ENCODE data around the gene JPT1. TPM values are rescaled to one million over a fixed set of nuclear protein-coding genes. Genes with fewer than 3 reads are reported as not detected.

The JPT1 gene
- total RNA-seq, 1 experiment from 2014 or later, result 341 TPM

DNA sequence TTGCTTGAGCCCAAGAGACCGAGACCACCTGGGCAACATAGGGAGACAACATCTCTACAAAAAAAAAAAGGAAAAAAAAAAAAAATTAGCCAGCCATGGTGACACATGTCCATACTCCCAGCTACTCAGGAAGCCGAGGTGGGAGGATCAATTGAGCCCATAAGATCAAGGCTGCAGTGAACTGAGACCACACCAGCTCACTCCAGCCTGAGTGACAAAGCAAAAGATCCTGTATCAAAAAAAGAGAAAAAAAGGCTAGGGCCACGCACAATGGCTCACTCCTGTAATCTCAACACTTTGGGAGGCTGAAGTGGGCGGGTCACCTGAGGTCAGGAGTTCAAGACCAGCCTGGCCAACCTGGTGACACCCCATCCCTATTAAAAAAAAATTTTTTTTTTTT is 14.7 kb upstream of the JPT1 start:
- no peak for DNase-seq (ENCODE audit: low spot score)
- Mint-ChIP-seq H3K27me3 (ENCODE audit: low read depth) (no peaks in the 10 kb centered on the region), H3K9me3 (no peaks in the 10 kb centered on the region), H3K36me3 (peaks cover 52% of the 10 kb centered on the region), H3K4me1 (no peaks in the 10 kb centered on the region), H3K27ac (no peak overlapping the region), H3K4me3 (no peak overlapping the region)
- no peak for ATAC-seq
- CTCF ChIA-PET, result interaction anchor here (0.6 kb wide), 2 partner anchors 41 to 111 kb away, joined by 3 read pairs; no protein-coding TSS in a partner anchor
- POLR2A ChIA-PET, result interaction anchor here (0.8 kb wide), 1 partner anchor 14 kb away, joined by 3 read pairs; no protein-coding TSS in a partner anchor
- TF ChIP-seq, protein P1, sequence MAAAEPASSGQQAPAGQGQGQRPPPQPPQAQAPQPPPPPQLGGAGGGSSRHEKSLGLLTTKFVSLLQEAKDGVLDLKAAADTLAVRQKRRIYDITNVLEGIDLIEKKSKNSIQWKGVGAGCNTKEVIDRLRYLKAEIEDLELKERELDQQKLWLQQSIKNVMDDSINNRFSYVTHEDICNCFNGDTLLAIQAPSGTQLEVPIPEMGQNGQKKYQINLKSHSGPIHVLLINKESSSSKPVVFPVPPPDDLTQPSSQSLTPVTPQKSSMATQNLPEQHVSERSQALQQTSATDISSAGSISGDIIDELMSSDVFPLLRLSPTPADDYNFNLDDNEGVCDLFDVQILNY (CRISPR knock-in tag; IDR thresholded peaks at IDR 0.05), result no peak
- TF ChIP-seq, protein P2, sequence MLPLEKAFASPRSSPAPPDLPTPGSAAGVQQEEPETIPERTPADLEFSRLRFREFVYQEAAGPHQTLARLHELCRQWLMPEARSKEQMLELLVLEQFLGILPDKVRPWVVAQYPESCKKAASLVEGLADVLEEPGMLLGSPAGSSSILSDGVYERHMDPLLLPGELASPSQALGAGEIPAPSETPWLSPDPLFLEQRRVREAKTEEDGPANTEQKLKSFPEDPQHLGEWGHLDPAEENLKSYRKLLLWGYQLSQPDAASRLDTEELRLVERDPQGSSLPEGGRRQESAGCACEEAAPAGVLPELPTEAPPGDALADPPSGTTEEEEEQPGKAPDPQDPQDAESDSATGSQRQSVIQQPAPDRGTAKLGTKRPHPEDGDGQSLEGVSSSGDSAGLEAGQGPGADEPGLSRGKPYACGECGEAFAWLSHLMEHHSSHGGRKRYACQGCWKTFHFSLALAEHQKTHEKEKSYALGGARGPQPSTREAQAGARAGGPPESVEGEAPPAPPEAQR (CRISPR knock-in tag; IDR thresholded peaks at IDR 0.05), result no peak
- TF ChIP-seq ZNF317 (CRISPR knock-in tag; IDR thresholded peaks at IDR 0.05; ENCODE audit: borderline replicate concordance, low read depth) (no peak), IRF2 (CRISPR knock-in tag; IDR thresholded peaks at IDR 0.05; ENCODE audit: borderline replicate concordance, low read depth) (no peak), MYBL2 (CRISPR knock-in tag; IDR thresholded peaks at IDR 0.05) (no peak), GABPB1 (CRISPR knock-in tag; IDR thresholded peaks at IDR 0.05) (no peak), FOXP1 (CRISPR knock-in tag; IDR thresholded peaks at IDR 0.05; ENCODE audit: borderline replicate concordance) (no peak), ZNF671 (CRISPR knock-in tag; IDR thresholded peaks at IDR 0.05) (no peak), ZNF263 (CRISPR knock-in tag; IDR thresholded peaks at IDR 0.05; ENCODE audit: low read depth) (no peak), JAZF1 (CRISPR knock-in tag; IDR thresholded peaks at IDR 0.05) (no peak), FOXK1 (CRISPR knock-in tag; IDR thresholded peaks at IDR 0.05) (no peak)
- TF ChIP-seq, protein P3, sequence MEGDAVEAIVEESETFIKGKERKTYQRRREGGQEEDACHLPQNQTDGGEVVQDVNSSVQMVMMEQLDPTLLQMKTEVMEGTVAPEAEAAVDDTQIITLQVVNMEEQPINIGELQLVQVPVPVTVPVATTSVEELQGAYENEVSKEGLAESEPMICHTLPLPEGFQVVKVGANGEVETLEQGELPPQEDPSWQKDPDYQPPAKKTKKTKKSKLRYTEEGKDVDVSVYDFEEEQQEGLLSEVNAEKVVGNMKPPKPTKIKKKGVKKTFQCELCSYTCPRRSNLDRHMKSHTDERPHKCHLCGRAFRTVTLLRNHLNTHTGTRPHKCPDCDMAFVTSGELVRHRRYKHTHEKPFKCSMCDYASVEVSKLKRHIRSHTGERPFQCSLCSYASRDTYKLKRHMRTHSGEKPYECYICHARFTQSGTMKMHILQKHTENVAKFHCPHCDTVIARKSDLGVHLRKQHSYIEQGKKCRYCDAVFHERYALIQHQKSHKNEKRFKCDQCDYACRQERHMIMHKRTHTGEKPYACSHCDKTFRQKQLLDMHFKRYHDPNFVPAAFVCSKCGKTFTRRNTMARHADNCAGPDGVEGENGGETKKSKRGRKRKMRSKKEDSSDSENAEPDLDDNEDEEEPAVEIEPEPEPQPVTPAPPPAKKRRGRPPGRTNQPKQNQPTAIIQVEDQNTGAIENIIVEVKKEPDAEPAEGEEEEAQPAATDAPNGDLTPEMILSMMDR (IDR thresholded peaks at IDR 0.05), result no peak
- TF ChIP-seq, protein P4, sequence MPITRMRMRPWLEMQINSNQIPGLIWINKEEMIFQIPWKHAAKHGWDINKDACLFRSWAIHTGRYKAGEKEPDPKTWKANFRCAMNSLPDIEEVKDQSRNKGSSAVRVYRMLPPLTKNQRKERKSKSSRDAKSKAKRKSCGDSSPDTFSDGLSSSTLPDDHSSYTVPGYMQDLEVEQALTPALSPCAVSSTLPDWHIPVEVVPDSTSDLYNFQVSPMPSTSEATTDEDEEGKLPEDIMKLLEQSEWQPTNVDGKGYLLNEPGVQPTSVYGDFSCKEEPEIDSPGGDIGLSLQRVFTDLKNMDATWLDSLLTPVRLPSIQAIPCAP (CRISPR knock-in tag; IDR thresholded peaks at IDR 0.05), result no peak
- TF ChIP-seq, protein P5, sequence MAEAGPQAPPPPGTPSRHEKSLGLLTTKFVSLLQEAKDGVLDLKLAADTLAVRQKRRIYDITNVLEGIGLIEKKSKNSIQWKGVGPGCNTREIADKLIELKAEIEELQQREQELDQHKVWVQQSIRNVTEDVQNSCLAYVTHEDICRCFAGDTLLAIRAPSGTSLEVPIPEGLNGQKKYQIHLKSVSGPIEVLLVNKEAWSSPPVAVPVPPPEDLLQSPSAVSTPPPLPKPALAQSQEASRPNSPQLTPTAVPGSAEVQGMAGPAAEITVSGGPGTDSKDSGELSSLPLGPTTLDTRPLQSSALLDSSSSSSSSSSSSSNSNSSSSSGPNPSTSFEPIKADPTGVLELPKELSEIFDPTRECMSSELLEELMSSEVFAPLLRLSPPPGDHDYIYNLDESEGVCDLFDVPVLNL (CRISPR knock-in tag; IDR thresholded peaks at IDR 0.05; ENCODE audit: borderline replicate concordance, low read depth), result no peak
- TF ChIP-seq, protein P6, sequence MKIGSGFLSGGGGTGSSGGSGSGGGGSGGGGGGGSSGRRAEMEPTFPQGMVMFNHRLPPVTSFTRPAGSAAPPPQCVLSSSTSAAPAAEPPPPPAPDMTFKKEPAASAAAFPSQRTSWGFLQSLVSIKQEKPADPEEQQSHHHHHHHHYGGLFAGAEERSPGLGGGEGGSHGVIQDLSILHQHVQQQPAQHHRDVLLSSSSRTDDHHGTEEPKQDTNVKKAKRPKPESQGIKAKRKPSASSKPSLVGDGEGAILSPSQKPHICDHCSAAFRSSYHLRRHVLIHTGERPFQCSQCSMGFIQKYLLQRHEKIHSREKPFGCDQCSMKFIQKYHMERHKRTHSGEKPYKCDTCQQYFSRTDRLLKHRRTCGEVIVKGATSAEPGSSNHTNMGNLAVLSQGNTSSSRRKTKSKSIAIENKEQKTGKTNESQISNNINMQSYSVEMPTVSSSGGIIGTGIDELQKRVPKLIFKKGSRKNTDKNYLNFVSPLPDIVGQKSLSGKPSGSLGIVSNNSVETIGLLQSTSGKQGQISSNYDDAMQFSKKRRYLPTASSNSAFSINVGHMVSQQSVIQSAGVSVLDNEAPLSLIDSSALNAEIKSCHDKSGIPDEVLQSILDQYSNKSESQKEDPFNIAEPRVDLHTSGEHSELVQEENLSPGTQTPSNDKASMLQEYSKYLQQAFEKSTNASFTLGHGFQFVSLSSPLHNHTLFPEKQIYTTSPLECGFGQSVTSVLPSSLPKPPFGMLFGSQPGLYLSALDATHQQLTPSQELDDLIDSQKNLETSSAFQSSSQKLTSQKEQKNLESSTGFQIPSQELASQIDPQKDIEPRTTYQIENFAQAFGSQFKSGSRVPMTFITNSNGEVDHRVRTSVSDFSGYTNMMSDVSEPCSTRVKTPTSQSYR (CRISPR knock-in tag; IDR thresholded peaks at IDR 0.05), result no peak
- TF ChIP-seq, protein P7, sequence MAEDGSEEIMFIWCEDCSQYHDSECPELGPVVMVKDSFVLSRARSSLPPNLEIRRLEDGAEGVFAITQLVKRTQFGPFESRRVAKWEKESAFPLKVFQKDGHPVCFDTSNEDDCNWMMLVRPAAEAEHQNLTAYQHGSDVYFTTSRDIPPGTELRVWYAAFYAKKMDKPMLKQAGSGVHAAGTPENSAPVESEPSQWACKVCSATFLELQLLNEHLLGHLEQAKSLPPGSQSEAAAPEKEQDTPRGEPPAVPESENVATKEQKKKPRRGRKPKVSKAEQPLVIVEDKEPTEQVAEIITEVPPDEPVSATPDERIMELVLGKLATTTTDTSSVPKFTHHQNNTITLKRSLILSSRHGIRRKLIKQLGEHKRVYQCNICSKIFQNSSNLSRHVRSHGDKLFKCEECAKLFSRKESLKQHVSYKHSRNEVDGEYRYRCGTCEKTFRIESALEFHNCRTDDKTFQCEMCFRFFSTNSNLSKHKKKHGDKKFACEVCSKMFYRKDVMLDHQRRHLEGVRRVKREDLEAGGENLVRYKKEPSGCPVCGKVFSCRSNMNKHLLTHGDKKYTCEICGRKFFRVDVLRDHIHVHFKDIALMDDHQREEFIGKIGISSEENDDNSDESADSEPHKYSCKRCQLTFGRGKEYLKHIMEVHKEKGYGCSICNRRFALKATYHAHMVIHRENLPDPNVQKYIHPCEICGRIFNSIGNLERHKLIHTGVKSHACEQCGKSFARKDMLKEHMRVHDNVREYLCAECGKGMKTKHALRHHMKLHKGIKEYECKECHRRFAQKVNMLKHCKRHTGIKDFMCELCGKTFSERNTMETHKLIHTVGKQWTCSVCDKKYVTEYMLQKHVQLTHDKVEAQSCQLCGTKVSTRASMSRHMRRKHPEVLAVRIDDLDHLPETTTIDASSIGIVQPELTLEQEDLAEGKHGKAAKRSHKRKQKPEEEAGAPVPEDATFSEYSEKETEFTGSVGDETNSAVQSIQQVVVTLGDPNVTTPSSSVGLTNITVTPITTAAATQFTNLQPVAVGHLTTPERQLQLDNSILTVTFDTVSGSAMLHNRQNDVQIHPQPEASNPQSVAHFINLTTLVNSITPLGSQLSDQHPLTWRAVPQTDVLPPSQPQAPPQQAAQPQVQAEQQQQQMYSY (CRISPR knock-in tag; IDR thresholded peaks at IDR 0.05), result no peak
- TF ChIP-seq, protein P8, sequence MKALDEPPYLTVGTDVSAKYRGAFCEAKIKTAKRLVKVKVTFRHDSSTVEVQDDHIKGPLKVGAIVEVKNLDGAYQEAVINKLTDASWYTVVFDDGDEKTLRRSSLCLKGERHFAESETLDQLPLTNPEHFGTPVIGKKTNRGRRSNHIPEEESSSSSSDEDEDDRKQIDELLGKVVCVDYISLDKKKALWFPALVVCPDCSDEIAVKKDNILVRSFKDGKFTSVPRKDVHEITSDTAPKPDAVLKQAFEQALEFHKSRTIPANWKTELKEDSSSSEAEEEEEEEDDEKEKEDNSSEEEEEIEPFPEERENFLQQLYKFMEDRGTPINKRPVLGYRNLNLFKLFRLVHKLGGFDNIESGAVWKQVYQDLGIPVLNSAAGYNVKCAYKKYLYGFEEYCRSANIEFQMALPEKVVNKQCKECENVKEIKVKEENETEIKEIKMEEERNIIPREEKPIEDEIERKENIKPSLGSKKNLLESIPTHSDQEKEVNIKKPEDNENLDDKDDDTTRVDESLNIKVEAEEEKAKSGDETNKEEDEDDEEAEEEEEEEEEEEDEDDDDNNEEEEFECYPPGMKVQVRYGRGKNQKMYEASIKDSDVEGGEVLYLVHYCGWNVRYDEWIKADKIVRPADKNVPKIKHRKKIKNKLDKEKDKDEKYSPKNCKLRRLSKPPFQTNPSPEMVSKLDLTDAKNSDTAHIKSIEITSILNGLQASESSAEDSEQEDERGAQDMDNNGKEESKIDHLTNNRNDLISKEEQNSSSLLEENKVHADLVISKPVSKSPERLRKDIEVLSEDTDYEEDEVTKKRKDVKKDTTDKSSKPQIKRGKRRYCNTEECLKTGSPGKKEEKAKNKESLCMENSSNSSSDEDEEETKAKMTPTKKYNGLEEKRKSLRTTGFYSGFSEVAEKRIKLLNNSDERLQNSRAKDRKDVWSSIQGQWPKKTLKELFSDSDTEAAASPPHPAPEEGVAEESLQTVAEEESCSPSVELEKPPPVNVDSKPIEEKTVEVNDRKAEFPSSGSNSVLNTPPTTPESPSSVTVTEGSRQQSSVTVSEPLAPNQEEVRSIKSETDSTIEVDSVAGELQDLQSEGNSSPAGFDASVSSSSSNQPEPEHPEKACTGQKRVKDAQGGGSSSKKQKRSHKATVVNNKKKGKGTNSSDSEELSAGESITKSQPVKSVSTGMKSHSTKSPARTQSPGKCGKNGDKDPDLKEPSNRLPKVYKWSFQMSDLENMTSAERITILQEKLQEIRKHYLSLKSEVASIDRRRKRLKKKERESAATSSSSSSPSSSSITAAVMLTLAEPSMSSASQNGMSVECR (CRISPR knock-in tag; IDR thresholded peaks at IDR 0.05; ENCODE audit: borderline replicate concordance), result no peak
- TF ChIP-seq, protein P9, sequence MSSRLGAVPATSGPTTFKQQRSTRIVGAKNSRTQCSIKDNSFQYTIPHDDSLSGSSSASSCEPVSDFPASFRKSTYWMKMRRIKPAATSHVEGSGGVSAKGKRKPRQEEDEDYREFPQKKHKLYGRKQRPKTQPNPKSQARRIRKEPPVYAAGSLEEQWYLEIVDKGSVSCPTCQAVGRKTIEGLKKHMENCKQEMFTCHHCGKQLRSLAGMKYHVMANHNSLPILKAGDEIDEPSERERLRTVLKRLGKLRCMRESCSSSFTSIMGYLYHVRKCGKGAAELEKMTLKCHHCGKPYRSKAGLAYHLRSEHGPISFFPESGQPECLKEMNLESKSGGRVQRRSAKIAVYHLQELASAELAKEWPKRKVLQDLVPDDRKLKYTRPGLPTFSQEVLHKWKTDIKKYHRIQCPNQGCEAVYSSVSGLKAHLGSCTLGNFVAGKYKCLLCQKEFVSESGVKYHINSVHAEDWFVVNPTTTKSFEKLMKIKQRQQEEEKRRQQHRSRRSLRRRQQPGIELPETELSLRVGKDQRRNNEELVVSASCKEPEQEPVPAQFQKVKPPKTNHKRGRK (CRISPR knock-in tag; IDR thresholded peaks at IDR 0.05; ENCODE audit: borderline replicate concordance), result no peak
